Stimulated activated CD4-positive, alpha-beta T cell treated with anti-CD3 and anti-CD28 coated beads, TNF-alpha, amount 100 ng/mL, for 24 hours (primary cell): Measurements from ENCODE around the gene SV2C.

Source experiments
- DNase-seq, 3 experiments: peaks; one replicate each; pipeline ENCODE4 v3.0.0-alpha.2; 2020; ENCODE audit warnings: low read depth in 3 of 3

SV2C gene

GRCh38 chr5:76251656-76252055 is 168.5 kb downstream of the SV2C start:
- no peak for DNase-seq

GRCh38 chr5:76252437-76252836 is 169.3 kb downstream of the SV2C start:
- no peak for DNase-seq

- DNase-seq, result peak in 2 of 3 experiments; percentile 37 to 49
Measured at GRCh38 chr5:76256116-76256889, 173.1 kb downstream of the SV2C start.

- DNase-seq, result no peak
Measured at GRCh38 chr5:76257225-76257833, 174.1 kb downstream of the SV2C start.

- DNase-seq, result no peak
Measured at GRCh38 chr5:76257897-76258296, 174.7 kb downstream of the SV2C start.

- no peak for DNase-seq
Measured at GRCh38 chr5:76264681-76265080, 181.5 kb downstream of the SV2C start.

GRCh38 chr5:76269259-76269931 is 186.2 kb downstream of the SV2C start:
- peak in 2 of 3 experiments; percentile 8 to 24 for DNase-seq

- peak in 1 of 3 experiments; percentile 18 for DNase-seq
Measured at GRCh38 chr5:76269932-76270610, 186.9 kb downstream of the SV2C start.

- no peak for DNase-seq
Measured at GRCh38 chr5:76271836-76272235, 188.7 kb downstream of the SV2C start.

GRCh38 chr5:76273206-76273885 is 190.2 kb downstream of the SV2C start:
- no peak for DNase-seq

GRCh38 chr5:76274571-76274970 is 191.4 kb downstream of the SV2C start:
- no peak for DNase-seq

- no peak for DNase-seq
Measured at GRCh38 chr5:76277736-76278135, 194.6 kb downstream of the SV2C start.

- DNase-seq, result no peak
Measured at GRCh38 chr5:76278261-76278789, 195.1 kb downstream of the SV2C start.

GRCh38 chr5:76280494-76280893 is 197.3 kb downstream of the SV2C start:
- DNase-seq, result no peak

GRCh38 chr5:76283670-76284069 is 200.5 kb downstream of the SV2C start:
- DNase-seq, result no peak

GRCh38 chr5:76289692-76290091 is 206.5 kb downstream of the SV2C start:
- no peak for DNase-seq

GRCh38 chr5:76290321-76290757 is 207.2 kb downstream of the SV2C start:
- DNase-seq, result no peak

- DNase-seq, result no peak
Measured at GRCh38 chr5:76291305-76292077, 208.3 kb downstream of the SV2C start.

- DNase-seq, result no peak
Measured at GRCh38 chr5:76292620-76293322, 209.6 kb downstream of the SV2C start.

GRCh38 chr5:76294573-76294972 is 211.4 kb downstream of the SV2C start:
- no peak for DNase-seq
